CD14-positive monocyte (primary cell): ENCODE data around the gene DNAH1. TPM values are rescaled to one million over a fixed set of nuclear protein-coding genes. Genes with fewer than 3 reads are reported as not detected.

Experiments
- DNase-seq, 3 donors: peaks; one replicate each; pipeline ENCODE4 v3.0.0-alpha.2; 2011 to 2022
- H2AFZ ChIP-seq: 2 replicates; pipeline ENCODE4 v1.6.0; 2012; ENCODE audit warnings: mild to moderate bottlenecking, low read depth, low read length, inconsistent platforms; ENCODE audit not compliant: insufficient read depth, poor library complexity, severe bottlenecking
- H3K27ac ChIP-seq, 2 donors: 1 replicate in 1 of 2; 2 replicates in 1 of 2; pipeline ENCODE4 v1.5.1; 2012 to 2013; ENCODE audit warnings: low read length in 2 of 2, control low read depth in 1 of 2, inconsistent platforms in 1 of 2, low read depth in 1 of 2, mild to moderate bottlenecking in 1 of 2
- H3K27me3 ChIP-seq, 2 donors: one replicate each; pipeline versions ENCODE4 v1.6.0 to v1.6.1; 2011 to 2013; ENCODE audit warnings: low read length in 2 of 2; ENCODE audit not compliant: control insufficient read depth in 2 of 2, insufficient read depth in 2 of 2
- H3K36me3 ChIP-seq, 2 donors: replicated peaks in 1 of 2; 1 replicate in 1 of 2; 2 replicates in 1 of 2; pipeline versions ENCODE4 v1.5.1 to v1.6.1; 2012 to 2013; ENCODE audit warnings: low read length in 2 of 2, control low read depth in 1 of 2, inconsistent platforms in 1 of 2, mild to moderate bottlenecking in 1 of 2; ENCODE audit not compliant: insufficient read depth in 2 of 2, control insufficient read depth in 1 of 2
- H3K4me1 ChIP-seq, 2 donors: 1 replicate in 1 of 2; 2 replicates in 1 of 2; pipeline versions ENCODE4 v1.5.1 to v1.6.1; 2012 to 2013; ENCODE audit warnings: low read length in 2 of 2, control low read depth in 1 of 2, inconsistent platforms in 1 of 2, mild to moderate bottlenecking in 1 of 2, moderate library complexity in 1 of 2; ENCODE audit not compliant: insufficient read depth in 2 of 2, control insufficient read depth in 1 of 2
- H3K4me2 ChIP-seq: replicated peaks from 2 replicates; pipeline ENCODE3; 2012; ENCODE audit warnings: low read length, moderate library complexity, mild to moderate bottlenecking; ENCODE audit not compliant: poor library complexity, severe bottlenecking; ENCODE audit errors: extremely low read depth
- H3K4me3 ChIP-seq, 3 experiments: fragments of 200-600 bp in 1 of 3; sonication (generic) in 1 of 3; replicated peaks in 1 of 3; 1 replicate in 2 of 3; 2 replicates in 1 of 3; pipeline ENCODE4 v1.5.1; 2011 to 2013; ENCODE audit warnings: low read length in 3 of 3, mild to moderate bottlenecking in 3 of 3, control low read depth in 2 of 3, low read depth in 2 of 3, inconsistent platforms in 1 of 3, moderate library complexity in 1 of 3
- H3K79me2 ChIP-seq: 2 replicates; pipeline ENCODE4 v1.6.0; 2012; ENCODE audit warnings: mild to moderate bottlenecking, control low read depth, inconsistent platforms, low read length, moderate library complexity; ENCODE audit not compliant: insufficient read depth
- H3K9ac ChIP-seq: 2 replicates; pipeline ENCODE4 v1.6.0; 2017; ENCODE audit warnings: low read length, mild to moderate bottlenecking; ENCODE audit not compliant: insufficient read depth, poor library complexity, severe bottlenecking
- H3K9me3 ChIP-seq, 2 donors: replicated peaks in 1 of 2; 1 replicate in 1 of 2; 2 replicates in 1 of 2; pipeline versions ENCODE4 v1.5.1 to v1.6.1; 2012 to 2013; ENCODE audit warnings: low read length in 2 of 2, control low read depth in 1 of 2; ENCODE audit not compliant: control insufficient read depth in 1 of 2, insufficient read depth in 1 of 2
- H4K20me1 ChIP-seq: 2 replicates; pipeline ENCODE4 v1.6.0; 2012; ENCODE audit warnings: mild to moderate bottlenecking, low read length, control low read depth, moderate library complexity; ENCODE audit not compliant: insufficient read depth
- H3K27ac Mint-ChIP-seq, 7 donors: one replicate each; pipeline ENCODE4 v1.8.0; 2020; ENCODE audit warnings: mild to moderate bottlenecking in 7 of 7, mixed read lengths in 7 of 7, moderate library complexity in 6 of 7, inconsistent platforms in 2 of 7
- H3K27me3 Mint-ChIP-seq, 3 donors: one replicate each; pipeline ENCODE4 v1.8.0; 2021 to 2022; ENCODE audit warnings: low read depth in 3 of 3, mild to moderate bottlenecking in 3 of 3, mixed read lengths in 3 of 3, moderate library complexity in 3 of 3, inconsistent platforms in 1 of 3
- H3K36me3 Mint-ChIP-seq, 2 donors: one replicate each; pipeline ENCODE4 v1.8.0; 2020; ENCODE audit warnings: mixed read lengths in 2 of 2, inconsistent platforms in 1 of 2, mild to moderate bottlenecking in 1 of 2
- H3K4me1 Mint-ChIP-seq: one replicate; pipeline ENCODE4 v1.8.0; 2020; ENCODE audit warnings: mild to moderate bottlenecking, mixed read lengths
- H3K4me3 Mint-ChIP-seq, 2 donors: one replicate each; pipeline ENCODE4 v1.8.0; 2020; ENCODE audit warnings: mild to moderate bottlenecking in 2 of 2, mixed read lengths in 2 of 2, moderate library complexity in 1 of 2
- H3K9me3 Mint-ChIP-seq, 7 donors: one replicate each; pipeline ENCODE4 v1.8.0; 2020 to 2022; ENCODE audit warnings: mixed read lengths in 7 of 7, mild to moderate bottlenecking in 6 of 7, moderate library complexity in 6 of 7, inconsistent platforms in 2 of 7
- WGBS: methylation state at CpG from one replicate; pipeline ENCODE4 v1.1.5; 2013; ENCODE audit warnings: missing lambda C conversion rate; ENCODE audit not compliant: insufficient coverage; 5-methylcytosine and 5-hydroxymethylcytosine counted together
- intact Hi-C, 2 donors: fragments of 100-400 bp; cut with micrococcal nuclease; formaldehyde crosslinking; loops; one replicate each; pipeline versions ENCODE4 v1.15.0 to v1.15.1; 2023
- polyA plus RNA-seq, 3 donors: library from polyadenylated mRNA; depleted of rRNA in 1 of 3; unstranded in 2 of 3; stranded (reverse) in 1 of 3; fragments of 300-500 nt in 2 of 3; fragments of >200 nt in 1 of 3; fragmentation: Illumina TruSeq in 2 of 3; gene quantifications; 1 replicate in 2 of 3; 2 replicates in 1 of 3; pipeline ENCODE4 v1.2.3, GENCODE V29; 2012 to 2021
- TF ChIP-seq, protein P1 (sequence below): fragments of 200-600 bp; IDR thresholded peaks from one replicate; pipeline ENCODE4 v1.8.0; 2022; ENCODE audit warnings: antibody characterized with exemption, mild to moderate bottlenecking

DNAH1 gene
- polyA plus RNA-seq, 3 donors = 0.15 to 47.0 (median 0.25) TPM

DNA sequence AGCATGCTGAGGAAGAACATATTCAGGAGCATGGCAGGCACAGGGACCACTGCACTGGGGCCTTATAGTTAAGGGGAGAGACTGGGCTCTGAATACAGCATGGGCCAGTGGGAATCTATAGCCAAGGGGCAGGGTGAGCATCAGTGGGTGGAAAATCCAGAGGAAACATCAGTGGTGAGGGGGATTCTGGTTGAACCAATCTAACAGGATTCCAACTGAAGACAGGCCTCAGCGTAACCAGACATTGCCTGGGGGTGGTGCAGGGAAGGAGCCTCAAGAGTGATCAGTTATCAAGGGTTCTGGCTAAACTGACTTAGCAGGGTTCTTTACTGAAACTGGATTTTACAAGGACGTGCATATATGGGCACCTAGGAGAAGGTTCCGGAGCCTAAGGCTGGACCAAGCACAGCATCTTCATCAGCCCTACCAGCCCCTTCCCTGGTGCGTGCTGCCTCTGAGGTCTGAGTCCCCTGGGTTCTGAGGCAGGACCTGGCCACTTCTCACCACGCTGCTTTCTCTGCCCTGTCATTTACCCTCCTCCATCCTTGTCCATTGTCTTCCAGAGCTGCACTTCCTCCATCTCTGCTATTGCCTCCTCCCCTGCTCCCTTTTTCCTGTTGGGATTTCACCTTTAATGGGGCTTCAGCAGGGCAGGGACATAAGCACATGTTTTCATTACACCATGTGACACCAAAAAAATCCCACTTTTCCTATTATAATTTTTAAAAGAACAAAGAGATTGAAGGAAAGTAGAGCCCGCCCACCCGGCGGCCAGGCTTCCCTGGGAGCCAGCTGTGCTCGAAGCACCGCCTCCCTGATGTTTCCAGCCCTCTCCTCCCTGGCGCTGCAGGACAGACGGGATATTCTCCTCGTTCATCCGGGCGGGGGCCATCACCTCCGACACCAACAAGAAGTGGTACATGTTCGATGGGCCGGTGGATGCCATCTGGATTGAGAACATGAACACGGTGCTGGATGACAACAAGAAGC lies 52.1 kb downstream of the DNAH1 start:
- Histone ChIP-seq H3K4me2 (no peak overlapping the region), H3K36me3 (peaks cover 61 to 90% of the 10 kb centered on the region in 2 donors), H3K4me3 (no peak overlapping the region), H3K27me3 (no peaks in the 10 kb centered on the region), H4K20me1 (no peaks in the 10 kb centered on the region), H2AFZ (no peak overlapping the region), H3K9me3 (no peaks in the 10 kb centered on the region), H3K79me2 (no peaks in the 10 kb centered on the region), H3K9ac (no peak overlapping the region), H3K27ac (no peak overlapping the region), H3K4me1 (peaks cover 5 to 9% of the 10 kb centered on the region in 2 donors)
- 96% methylated on average over 19 of the region's 19 CpGs for WGBS
- Mint-ChIP-seq H3K9me3 (no peaks in the 10 kb centered on the region), H3K27me3 (peaks cover 0 to 10% (median 7%) of the 10 kb centered on the region in 3 donors), H3K4me3 (no peak overlapping the region), H3K36me3 (peaks cover 69 to 79% of the 10 kb centered on the region in 2 donors), H3K4me1 (peaks cover 9% of the 10 kb centered on the region), H3K27ac (peak overlapping the region in 2 of 7 donors; percentile 27 to 51)
- no peak for DNase-seq
- TF ChIP-seq, protein P1, sequence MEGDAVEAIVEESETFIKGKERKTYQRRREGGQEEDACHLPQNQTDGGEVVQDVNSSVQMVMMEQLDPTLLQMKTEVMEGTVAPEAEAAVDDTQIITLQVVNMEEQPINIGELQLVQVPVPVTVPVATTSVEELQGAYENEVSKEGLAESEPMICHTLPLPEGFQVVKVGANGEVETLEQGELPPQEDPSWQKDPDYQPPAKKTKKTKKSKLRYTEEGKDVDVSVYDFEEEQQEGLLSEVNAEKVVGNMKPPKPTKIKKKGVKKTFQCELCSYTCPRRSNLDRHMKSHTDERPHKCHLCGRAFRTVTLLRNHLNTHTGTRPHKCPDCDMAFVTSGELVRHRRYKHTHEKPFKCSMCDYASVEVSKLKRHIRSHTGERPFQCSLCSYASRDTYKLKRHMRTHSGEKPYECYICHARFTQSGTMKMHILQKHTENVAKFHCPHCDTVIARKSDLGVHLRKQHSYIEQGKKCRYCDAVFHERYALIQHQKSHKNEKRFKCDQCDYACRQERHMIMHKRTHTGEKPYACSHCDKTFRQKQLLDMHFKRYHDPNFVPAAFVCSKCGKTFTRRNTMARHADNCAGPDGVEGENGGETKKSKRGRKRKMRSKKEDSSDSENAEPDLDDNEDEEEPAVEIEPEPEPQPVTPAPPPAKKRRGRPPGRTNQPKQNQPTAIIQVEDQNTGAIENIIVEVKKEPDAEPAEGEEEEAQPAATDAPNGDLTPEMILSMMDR = no peak
- intact Hi-C loops = no loop called here

DNA sequence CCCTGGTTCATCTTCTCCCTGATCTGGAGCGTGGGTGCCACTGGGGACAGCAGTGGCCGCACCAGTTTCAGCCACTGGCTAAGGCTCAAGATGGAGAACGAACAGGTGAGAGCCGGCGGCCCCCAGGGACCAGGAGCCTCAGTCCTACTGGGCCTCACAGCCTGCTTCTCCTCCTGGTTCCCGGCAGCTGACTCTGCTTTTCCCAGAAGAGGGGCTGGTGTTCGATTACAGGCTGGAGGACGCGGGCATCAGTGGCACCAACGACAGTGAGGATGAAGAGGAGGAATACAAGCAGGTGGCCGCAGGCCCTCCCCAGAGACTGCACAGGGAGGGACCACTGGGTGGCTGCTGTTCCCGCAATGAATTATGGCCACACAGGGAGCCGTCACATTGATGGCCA lies 54.4 kb downstream of the DNAH1 start:
- Histone ChIP-seq H3K27ac (no peak overlapping the region), H3K36me3 (peaks cover 44 to 72% of the 10 kb centered on the region in 2 donors), H3K4me1 (peaks cover 12 to 15% of the 10 kb centered on the region in 2 donors), H3K79me2 (no peaks in the 10 kb centered on the region), H3K27me3 (no peaks in the 10 kb centered on the region), H4K20me1 (no peaks in the 10 kb centered on the region), H2AFZ (no peak overlapping the region), H3K4me3 (no peak overlapping the region), H3K9ac (no peak overlapping the region), H3K9me3 (no peaks in the 10 kb centered on the region), H3K4me2 (no peak overlapping the region)
- TF ChIP-seq, protein P1 = no peak
- H3K36me3 Mint-ChIP-seq = peaks cover 54 to 64% of the 10 kb centered on the region in 2 donors
- intact Hi-C loops = no loop called here
- H3K4me1 Mint-ChIP-seq = peaks cover 16% of the 10 kb centered on the region
- no peak overlapping the region for H3K4me3 Mint-ChIP-seq
- no peaks in the 10 kb centered on the region for H3K9me3 Mint-ChIP-seq
- no peak for DNase-seq
- peaks cover 0 to 10% (median 7%) of the 10 kb centered on the region in 3 donors for H3K27me3 Mint-ChIP-seq
- WGBS = 94% methylated on average over 13 of the region's 13 CpGs
- H3K27ac Mint-ChIP-seq = no peak overlapping the region
